Measurements from ENCODE around the gene TMEM178B. TPM values are rescaled to one million over a fixed set of nuclear protein-coding genes. Genes with fewer than 3 reads are reported as not detected.
"Not testable (repeated sequence)": the region's sequence is repeated elsewhere in the genome, so short reads cannot be mapped to it uniquely, and the experiment has no call there.

Gene TMEM178B
- total RNA-seq, 2 donors from 2014 or later: 0.18 to 0.25 TPM

DNA sequence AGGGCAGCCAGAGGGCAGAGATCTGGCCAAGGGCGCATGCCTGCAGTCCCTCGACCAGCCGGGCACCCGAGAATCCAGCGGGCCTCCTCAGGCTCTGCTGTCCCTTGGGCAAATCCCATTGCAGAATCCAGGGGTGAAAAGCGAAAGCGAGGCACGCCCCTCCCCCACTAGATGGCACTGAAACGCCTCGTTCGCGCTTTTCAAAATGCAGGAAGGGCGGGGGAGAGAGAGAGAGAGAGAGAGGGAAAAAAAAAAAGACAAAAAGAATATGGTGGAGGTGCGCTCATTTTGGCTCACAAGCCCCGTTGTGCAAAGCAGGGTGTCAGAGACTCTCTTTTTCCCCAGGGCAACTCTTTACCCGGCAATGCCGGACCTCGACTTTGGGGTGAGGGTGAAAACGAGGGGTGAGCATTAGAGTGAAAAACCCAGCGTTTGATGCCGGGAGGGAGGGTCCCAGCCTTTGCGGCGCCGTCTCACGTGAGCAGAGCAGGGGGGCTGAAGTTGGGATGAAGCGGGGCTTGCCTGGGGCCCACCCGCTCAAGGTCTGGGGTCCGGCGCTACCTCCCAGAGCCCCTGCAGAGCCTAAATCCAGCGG, 2.5 kb upstream of the TMEM178B start:
- H3K27ac Mint-ChIP-seq: no peak overlapping the region
- no peaks in the 10 kb centered on the region for H3K36me3 Mint-ChIP-seq
- no peaks in the 10 kb centered on the region for H3K9me3 Mint-ChIP-seq
- peak in 1 of 2 donors; percentile 9 for ATAC-seq
- peak in 1 of 2 donors; percentile 47 for DNase-seq (ENCODE audit: low spot score in 2 of 2)

DNA sequence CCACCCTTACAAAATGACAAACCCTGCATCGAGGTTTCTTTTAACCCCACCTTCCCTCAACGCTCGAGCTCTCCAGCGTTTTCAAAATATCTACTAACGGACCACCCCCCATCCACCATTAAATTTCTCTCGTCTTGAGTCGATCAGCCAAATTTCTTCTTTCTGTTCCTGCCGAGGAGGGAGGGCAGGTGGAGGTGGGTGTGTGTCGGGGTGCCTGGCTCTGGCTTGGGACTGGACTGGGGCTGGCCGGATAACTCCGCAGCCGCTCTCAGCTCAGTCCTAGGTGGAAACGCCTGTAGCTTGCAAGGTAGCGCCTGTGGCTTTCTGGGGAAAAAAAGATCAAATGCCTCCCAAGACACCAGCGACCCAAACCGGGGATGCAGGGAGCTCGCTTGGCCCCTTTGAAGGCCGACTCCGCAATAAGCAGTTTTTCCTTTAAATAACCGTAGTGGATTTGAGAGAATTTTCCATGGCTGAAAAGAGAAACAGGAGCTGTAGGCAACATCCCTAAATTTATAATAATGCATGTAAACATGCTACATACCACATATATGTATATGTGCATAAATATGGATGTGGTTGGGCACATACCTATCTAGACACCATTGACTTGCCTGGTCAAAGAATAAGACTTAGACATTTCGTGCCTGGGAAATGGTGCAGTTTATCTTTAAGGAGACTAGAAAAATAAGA, 1.9 kb upstream of the TMEM178B start:
- DNase-seq (ENCODE audit: low spot score in 2 of 2): no peak
- no peaks in the 10 kb centered on the region for H3K36me3 Mint-ChIP-seq
- no peak for ATAC-seq
- H3K9me3 Mint-ChIP-seq: no peaks in the 10 kb centered on the region
- no peak overlapping the region for H3K27ac Mint-ChIP-seq

DNA sequence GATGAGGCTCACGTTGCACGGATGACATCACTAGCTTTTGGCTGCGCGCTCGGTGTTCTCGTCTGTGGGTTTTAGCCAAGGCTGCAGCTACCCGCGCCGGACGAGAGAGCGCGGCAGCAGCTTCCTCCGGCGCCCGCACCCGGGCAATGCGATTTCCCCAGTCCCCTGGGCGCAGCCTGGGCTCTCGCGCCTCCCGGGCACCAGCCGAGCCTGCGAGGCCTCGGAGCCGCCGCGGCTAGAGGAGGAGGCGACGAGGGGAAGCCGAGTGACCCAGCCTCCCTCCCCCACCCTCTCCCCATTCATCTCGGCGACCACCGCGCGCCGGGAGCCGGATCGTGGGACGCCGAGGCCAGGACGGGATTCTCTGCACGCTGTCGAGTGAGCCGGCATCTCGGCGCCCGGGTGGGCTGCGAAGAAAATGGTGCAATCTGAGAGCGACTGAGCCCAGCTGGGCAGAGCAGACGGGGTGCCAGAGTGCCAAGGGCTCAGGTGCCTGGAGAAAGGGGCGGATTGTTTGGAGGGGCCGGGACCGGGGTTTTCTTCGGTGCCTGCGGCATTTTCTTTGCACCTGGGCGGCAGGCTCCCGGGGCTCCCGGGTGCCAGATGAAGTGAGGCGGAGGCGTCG, 1.2 kb upstream of the TMEM178B start:
- H3K27ac Mint-ChIP-seq: no peak overlapping the region

DNA sequence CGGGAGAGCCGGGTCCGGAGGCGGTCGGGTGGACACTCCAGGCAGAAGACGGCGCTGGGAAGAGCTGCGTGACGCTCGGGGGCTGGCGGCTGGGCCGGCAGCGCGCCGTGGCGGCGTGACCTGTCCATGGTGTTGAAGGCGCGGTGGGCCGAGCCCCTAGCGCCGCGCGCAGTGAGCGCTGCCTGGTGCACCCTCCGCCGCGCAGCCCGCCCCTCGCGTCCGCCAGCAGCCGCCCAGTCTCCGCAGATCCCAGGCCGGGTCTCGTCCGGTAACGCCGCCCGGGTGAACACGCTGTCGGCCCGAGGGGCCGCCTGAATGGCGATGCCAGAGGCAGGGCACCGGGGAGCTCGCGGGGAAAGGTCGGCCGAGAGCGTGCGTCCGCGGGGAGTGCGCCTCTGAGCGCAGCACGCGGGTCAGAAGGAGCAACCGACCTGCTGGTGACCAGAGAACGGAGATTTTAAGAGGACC, 657 bp upstream of the TMEM178B start:
- no peaks in the 10 kb centered on the region for H3K9me3 Mint-ChIP-seq
- ATAC-seq: peak; percentile 36 to 62

More for the DNA sequence above, 1.2 kb upstream of the TMEM178B start:
- ATAC-seq (peak; percentile 38 to 63), DNase-seq (ENCODE audit: low spot score in 2 of 2) (peak in 1 of 2 donors; percentile 36)
- Mint-ChIP-seq H3K36me3 (no peaks in the 10 kb centered on the region), H3K9me3 (no peaks in the 10 kb centered on the region)

DNA sequence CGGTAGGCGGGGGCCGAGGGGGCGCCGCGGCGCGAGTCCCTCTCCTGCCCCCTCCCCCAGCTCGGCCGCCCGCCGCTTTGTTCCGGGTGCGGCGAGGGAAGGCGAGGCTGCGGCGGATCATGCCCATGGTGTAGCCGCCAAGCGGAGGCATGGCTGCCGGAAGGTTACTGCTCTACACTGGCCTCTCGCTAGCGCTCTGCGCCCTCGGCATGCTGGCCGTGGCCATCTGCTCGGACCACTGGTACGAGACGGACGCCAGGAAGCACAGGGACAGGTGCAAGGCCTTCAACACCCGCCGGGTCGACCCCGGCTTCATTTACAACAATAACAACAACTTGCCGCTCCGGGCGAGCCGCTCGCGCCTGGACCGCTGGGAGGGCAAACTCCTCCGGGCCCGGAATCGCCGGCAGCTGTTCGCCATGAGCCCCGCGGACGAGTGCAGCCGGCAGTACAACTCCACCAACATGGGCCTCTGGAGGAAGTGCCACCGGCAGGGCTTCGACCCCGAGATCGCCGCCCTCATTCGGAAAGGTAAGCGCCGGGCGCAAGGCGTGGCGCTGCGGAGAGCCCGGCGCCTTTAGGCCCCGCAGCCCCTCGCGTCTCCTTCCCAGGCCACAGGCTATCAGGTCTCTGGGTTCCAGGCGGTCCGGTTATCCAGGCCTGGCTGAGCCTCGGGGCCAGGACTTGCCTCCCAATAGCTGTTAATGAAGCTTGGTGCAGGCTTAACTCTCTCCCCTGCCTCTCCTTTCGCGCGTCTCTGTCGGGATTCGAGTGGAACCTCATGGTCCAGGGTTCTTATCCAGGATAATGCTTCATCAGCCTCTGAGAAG, 513 bp downstream of the TMEM178B start:
- DNase-seq (ENCODE audit: low spot score in 2 of 2): peak in 1 of 2 donors; percentile 31
- Mint-ChIP-seq H3K9me3 (no peaks in the 10 kb centered on the region), H3K27ac (no peak overlapping the region), H3K36me3 (no peaks in the 10 kb centered on the region)
- peak; percentile 53 to 61 for ATAC-seq

More for the DNA sequence above, 657 bp upstream of the TMEM178B start:
- DNase-seq (ENCODE audit: low spot score in 2 of 2): no peak
- Mint-ChIP-seq H3K36me3 (no peaks in the 10 kb centered on the region), H3K27ac (no peak overlapping the region)

DNA sequence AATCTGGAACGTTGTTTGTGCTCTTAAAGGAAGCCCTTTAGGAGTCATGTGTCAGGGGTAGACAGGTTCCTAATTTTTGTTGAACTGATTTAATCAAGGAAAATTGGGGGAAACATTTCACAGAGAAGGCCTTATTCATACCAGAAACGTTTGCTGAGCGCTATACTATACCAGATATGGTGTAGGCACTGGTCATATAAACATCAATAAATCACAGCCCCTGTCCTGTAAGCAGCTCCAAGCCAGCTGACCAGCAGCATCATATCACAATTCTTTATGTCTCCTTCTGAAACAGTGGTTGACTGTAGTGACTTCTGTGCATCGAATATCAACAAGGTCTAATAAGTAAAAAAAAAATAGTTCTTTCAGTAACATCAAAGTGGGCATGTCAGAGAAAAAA, 1.1 kb downstream of the TMEM178B start:
- Mint-ChIP-seq H3K27ac (no peak overlapping the region), H3K36me3 (no peaks in the 10 kb centered on the region), H3K9me3 (no peaks in the 10 kb centered on the region)
- DNase-seq (ENCODE audit: low spot score in 2 of 2) (no peak), ATAC-seq (no peak)

DNA sequence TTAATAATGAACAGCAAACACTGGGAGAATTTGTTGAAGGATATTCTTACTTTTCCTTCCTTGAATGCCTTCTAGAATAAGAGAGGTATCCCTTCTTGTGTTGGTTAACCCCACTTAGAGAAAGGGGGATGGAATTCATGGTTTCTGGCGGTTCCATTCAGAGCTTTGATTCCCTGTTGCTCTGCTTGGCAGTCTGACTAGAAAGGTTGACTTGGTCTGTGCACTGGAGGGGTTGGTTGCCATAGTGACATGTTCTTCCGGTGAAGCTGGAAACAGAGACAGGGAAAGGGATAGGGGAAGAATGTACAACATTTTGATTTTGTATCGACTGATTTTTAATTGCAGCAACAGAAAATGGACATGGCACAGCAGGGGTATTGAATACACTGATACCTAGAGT, 2.5 kb downstream of the TMEM178B start:
- no peak for DNase-seq (ENCODE audit: low spot score in 2 of 2)
- Mint-ChIP-seq H3K27ac (no peak overlapping the region), H3K36me3 (no peaks in the 10 kb centered on the region), H3K9me3 (no peaks in the 10 kb centered on the region)
- no peak for ATAC-seq

DNA sequence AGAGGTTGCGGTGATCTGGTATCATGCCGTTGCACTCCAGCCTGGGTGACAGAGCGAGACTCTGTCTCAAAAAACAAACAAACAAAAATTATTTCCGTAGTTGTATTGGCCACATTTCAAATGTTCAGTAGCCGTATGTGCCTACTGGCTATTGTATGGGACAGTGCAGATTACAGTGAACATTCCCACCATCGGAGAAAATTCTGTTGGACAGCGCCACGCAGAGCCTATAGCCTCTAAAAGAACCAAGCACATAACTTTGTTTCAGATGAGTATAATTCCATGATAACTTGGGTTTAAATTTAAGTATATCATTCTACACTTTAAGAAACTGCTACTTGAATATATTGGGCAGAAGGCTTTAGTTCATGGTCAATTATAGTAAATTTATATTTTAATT, 5.4 kb downstream of the TMEM178B start:
- DNase-seq (ENCODE audit: low spot score in 2 of 2): no peak
- ATAC-seq: no peak
- no peaks in the 10 kb centered on the region for H3K36me3 Mint-ChIP-seq
- H3K27ac Mint-ChIP-seq: no peak overlapping the region
- no peaks in the 10 kb centered on the region for H3K9me3 Mint-ChIP-seq

DNA sequence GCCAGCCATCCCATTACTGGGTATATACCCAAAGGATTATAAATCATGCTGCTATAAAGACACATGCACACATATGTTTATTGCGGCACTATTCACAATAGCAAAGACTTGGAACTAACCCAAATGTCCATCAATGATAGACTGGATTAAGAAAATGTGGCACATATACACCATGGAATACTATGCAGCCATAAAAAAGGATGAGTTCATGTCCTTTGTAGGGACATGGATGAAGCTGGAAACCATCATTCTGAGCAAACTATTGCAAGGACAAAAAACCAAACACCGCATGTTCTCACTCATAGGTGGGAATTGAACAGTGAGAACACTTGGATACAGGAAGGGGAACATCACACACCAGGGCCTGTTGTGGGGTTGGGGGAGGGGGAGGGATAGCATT, 15.6 kb downstream of the TMEM178B start:
- not testable (repeated sequence) for H3K9me3 Mint-ChIP-seq; ATAC-seq; H3K27ac Mint-ChIP-seq; DNase-seq (ENCODE audit: low spot score in 2 of 2); H3K36me3 Mint-ChIP-seq

DNA sequence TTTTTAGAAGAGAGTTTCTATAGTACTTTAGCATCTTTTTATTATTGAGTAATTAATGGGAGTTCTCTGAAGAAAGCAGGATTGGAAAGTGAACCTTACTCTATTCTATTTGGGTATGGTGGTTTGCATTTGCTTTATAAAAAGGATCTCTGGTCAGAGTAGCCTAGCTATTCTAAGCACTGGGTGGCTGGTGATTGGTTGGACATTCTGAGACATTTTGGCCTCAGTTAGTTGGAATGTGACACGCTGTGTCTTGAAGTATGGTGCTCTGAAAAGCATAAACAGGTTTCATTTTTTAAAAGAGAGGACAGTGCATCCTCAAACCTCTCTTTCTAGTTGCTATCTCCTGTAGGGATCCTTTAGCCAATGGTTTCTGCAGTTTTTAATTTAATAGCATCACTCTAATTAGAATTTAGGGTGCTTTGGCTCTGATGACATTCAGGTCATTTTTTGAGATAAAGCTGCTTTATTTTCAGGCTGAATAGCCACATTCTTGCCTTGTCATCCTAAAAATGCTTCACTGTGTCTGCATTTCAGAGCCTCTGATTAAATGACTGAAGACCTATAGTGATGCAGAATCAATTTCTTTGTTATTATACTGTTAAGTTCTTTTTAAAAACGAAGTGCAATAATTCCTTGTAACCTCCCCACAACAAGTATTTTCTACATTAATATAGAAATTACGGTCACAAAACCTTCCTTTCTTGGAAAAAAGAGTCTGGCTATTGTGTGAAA, 20.6 kb downstream of the TMEM178B start:
- DNase-seq (ENCODE audit: low spot score in 2 of 2) (no peak), ATAC-seq (no peak)
- Mint-ChIP-seq H3K9me3 (no peaks in the 10 kb centered on the region), H3K36me3 (no peaks in the 10 kb centered on the region), H3K27ac (no peak overlapping the region)

DNA sequence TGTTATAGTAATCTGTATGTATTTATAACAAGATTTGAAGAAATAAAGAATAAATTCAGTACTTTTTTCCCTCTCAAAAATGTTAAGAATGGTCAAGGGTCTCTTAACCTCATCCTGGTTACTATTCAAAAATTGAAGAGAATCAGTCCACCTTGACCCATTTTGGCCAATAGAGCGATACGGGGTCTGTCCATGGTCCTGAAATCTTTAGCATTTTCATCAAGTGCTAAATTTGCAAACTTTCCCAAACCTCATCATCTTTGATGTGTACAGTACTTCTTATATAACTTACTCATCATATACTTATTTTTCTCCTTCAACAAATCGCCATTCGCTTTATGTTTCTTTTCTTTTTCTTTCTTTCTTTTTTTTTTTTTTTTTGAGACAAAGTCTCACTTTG, 23.6 kb downstream of the TMEM178B start:
- no peak overlapping the region for H3K27ac Mint-ChIP-seq
- no peaks in the 10 kb centered on the region for H3K36me3 Mint-ChIP-seq
- no peaks in the 10 kb centered on the region for H3K9me3 Mint-ChIP-seq
- ATAC-seq (no peak), DNase-seq (ENCODE audit: low spot score in 2 of 2) (no peak)

DNA sequence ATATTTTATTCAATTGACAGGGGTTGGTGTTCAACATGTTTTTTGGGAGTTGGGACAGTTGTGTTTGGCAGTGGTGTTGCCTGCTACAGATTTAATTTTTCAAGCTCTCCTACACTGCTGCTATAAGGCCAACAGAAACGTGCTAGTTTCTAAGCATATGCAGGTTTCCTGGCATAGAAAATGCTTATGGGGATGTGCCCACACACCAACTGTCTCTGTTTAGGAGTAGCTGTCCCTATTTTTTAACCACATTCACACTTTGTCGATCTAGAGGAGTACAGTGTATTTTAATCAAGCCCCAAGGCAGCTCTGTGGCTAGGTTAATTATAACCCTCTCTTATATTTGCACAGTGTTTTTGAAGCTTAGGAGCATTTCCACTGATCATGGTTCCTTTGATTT, 28.6 kb downstream of the TMEM178B start:
- ATAC-seq (no peak), DNase-seq (ENCODE audit: low spot score in 2 of 2) (no peak)
- Mint-ChIP-seq H3K27ac (no peak overlapping the region), H3K36me3 (no peaks in the 10 kb centered on the region), H3K9me3 (no peaks in the 10 kb centered on the region)

DNA sequence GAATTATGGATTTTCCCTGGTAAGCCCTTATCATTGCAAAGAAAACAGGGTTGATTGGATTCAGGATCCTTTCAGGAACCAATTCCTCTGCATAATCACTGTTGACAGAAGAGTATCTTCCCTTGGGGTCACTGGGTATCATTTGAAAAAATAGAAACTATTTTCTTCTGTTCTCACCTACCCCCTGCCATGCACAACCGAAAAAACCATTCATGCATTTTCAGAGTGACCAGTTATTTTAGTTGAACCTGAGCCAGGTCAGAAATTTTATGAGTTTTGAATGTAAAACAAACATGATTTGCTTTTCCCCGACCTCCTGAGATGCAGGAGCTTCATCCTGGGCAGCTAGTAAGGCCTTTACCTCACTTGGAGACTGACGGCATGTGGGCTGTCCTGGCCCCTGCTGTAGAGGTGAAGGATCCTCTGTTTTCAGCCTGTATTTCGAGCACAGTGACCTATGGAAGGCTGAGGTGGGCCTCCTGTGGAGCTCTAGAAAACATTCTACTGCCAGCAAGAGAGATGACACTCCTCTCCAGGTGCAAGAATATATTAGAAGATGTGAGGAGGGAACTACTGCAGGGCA, 30.1 kb downstream of the TMEM178B start:
- no peaks in the 10 kb centered on the region for H3K36me3 Mint-ChIP-seq
- no peak for DNase-seq (ENCODE audit: low spot score in 2 of 2)
- ATAC-seq: no peak
- no peak overlapping the region for H3K27ac Mint-ChIP-seq
- no peaks in the 10 kb centered on the region for H3K9me3 Mint-ChIP-seq

DNA sequence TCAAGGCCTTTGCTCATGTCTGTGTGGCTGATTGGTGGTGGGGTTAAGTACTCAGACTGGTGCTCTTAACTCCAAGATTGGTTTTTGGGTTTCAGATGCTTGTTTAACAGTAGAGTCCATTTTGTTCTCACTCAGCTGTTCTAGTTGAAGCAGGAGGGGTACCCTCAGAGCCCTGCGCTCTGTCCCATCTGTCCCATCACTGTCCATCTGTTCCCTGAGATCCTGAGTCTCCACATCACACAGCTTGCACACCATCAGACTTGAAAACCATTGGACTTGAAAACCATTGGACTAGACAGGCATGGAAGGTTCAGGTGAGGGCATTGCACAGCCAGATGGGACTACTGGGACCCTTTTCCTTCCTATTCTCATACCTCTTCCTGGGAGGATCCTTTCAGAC, 39.3 kb downstream of the TMEM178B start:
- H3K36me3 Mint-ChIP-seq: no peaks in the 10 kb centered on the region
- ATAC-seq (no peak), DNase-seq (ENCODE audit: low spot score in 2 of 2) (no peak)
- no peak overlapping the region for H3K27ac Mint-ChIP-seq
- H3K9me3 Mint-ChIP-seq: no peaks in the 10 kb centered on the region

DNA sequence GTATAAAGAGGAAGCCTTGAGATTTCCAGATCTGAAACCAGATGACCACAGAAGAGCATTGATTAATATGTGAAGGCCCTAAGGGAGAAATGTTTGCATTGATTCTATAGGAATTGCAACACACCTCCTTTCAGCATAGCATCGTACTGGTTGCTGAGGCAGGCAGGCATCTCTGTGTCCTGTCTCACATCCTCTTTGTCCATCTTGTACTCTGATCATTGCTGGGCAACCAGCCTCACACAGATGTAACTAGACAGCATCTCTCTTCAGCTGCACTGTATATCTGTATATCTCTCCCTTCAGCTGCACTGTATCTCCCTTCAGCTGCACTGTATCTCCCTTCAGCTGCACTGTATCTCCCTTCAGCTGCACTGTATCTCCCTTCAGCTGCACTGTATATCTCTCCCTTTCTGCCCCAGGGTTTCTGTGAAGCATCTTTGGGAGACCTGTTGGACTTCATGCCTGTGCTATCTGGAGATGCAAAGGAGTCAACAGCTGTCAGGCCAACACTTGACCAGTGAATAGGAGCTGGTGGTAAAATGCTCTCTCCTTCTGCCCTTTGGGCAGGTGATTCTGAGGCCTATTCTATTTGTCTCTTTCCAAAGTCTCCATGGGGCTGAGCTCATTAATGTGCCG, 40.3 kb downstream of the TMEM178B start:
- ATAC-seq (no peak), DNase-seq (ENCODE audit: low spot score in 2 of 2) (no peak)
- no peaks in the 10 kb centered on the region for H3K9me3 Mint-ChIP-seq
- H3K36me3 Mint-ChIP-seq: no peaks in the 10 kb centered on the region
- no peak overlapping the region for H3K27ac Mint-ChIP-seq

DNA sequence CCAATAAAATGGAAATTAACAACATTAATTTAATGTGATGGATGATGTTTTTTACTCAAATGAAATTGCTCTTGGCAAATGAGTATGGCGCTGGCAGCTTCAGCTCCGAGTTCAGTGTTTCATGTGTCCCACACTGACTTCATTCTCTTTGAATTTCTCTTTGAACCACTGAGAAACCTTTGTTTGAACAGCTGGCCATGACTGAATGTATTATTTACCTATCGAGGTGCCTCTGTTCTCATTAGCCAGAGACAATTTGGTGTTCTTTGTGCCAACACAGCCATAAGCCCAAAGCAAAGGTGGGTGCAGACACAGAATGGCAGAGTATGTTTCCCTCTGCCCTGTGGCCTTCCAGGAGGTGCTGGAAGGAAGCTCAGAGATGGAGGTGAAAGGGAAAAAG, 42.1 kb downstream of the TMEM178B start:
- no peaks in the 10 kb centered on the region for H3K9me3 Mint-ChIP-seq
- H3K36me3 Mint-ChIP-seq: no peaks in the 10 kb centered on the region
- ATAC-seq (no peak), DNase-seq (ENCODE audit: low spot score in 2 of 2) (no peak)
- H3K27ac Mint-ChIP-seq: no peak overlapping the region

All from activated naive CD4-positive, alpha-beta T cell treated with anti-CD3 and anti-CD28 coated beads, Interleukin-2, amount 50 U/mL, for 72 hours (primary cell).